OCI-LY1 (cell line): ENCODE data around the gene RAB3IP.

Source experiments
- H2AFZ ChIP-seq: fragments of 200-600 bp; sonication (generic), shearing (Covaris generic); 2 replicates; pipeline ENCODE4 v1.6.0; 2014; ENCODE audit warnings: antibody characterized with exemption, mild to moderate bottlenecking, low read length
- H3F3A ChIP-seq: fragments of 200-600 bp; sonication (generic), shearing (Covaris generic); 2 replicates; pipeline ENCODE4 v1.6.0; 2014; ENCODE audit warnings: mild to moderate bottlenecking, antibody characterized with exemption, low read length, moderate library complexity; ENCODE audit not compliant: insufficient read depth
- H3K27ac ChIP-seq: fragments of 200-600 bp; sonication (generic); 2 replicates; pipeline ENCODE4 v1.5.1; 2014; ENCODE audit warnings: low read length, mixed run types, mild to moderate bottlenecking, low read depth; ENCODE audit not compliant: poor library complexity, severe bottlenecking
- H3K27me3 ChIP-seq: fragments of 200-600 bp; sonication (generic); 2 replicates; pipeline ENCODE4 v1.6.0; 2014; ENCODE audit warnings: antibody characterized with exemption, mild to moderate bottlenecking, low read length, moderate library complexity; ENCODE audit not compliant: insufficient read depth
- H3K36me3 ChIP-seq: fragments of 200-600 bp; sonication (generic); 2 replicates; pipeline ENCODE4 v1.6.1; 2014; ENCODE audit warnings: mild to moderate bottlenecking, antibody characterized with exemption, low read length, moderate library complexity, mixed read lengths; ENCODE audit not compliant: insufficient read depth
- H3K4me1 ChIP-seq: fragments of 200-600 bp; sonication (generic); 2 replicates; pipeline ENCODE4 v1.5.1; 2014; ENCODE audit warnings: mild to moderate bottlenecking, low read length, moderate library complexity; ENCODE audit not compliant: insufficient read depth, severe bottlenecking
- H3K4me2 ChIP-seq: fragments of 200-600 bp; sonication (generic), shearing (Covaris generic); 2 replicates; pipeline ENCODE4 v1.6.1; 2014; ENCODE audit warnings: low read length
- H3K4me3 ChIP-seq: fragments of 200-600 bp; sonication (generic); 2 replicates; pipeline ENCODE4 v1.5.1; 2014; ENCODE audit warnings: low read length, low read depth, mild to moderate bottlenecking, mixed read lengths; ENCODE audit not compliant: poor library complexity, severe bottlenecking
- H3K79me2 ChIP-seq: fragments of 200-600 bp; shearing (Covaris generic); 2 replicates; pipeline ENCODE4 v1.6.1; 2016; ENCODE audit warnings: mixed run types, low read length, mixed read lengths; ENCODE audit not compliant: insufficient read depth
- H3K9ac ChIP-seq: fragments of 200-600 bp; sonication (generic), shearing (Covaris generic); 2 replicates; pipeline ENCODE4 v1.6.1; 2014; ENCODE audit warnings: mild to moderate bottlenecking, low read length, mixed read lengths
- H3K9me2 ChIP-seq: fragments of 200-600 bp; sonication (generic), shearing (Covaris generic); 2 replicates; pipeline ENCODE4 v1.6.1; 2014; ENCODE audit warnings: low read depth, mild to moderate bottlenecking, low read length, mixed read lengths
- H3K9me3 ChIP-seq: fragments of 200-600 bp; shearing (Covaris generic); 2 replicates; pipeline ENCODE4 v1.6.1; 2014; ENCODE audit warnings: low read length, mixed read lengths
- H4K20me1 ChIP-seq: fragments of 200-600 bp; sonication (generic), shearing (Covaris generic); 2 replicates; pipeline ENCODE4 v1.6.0; 2016; ENCODE audit warnings: mild to moderate bottlenecking, low read length; ENCODE audit not compliant: insufficient read depth
- EZH2 ChIP-seq: fragments of 200-600 bp; sonication (generic), shearing (Covaris generic); IDR thresholded peaks from 2 replicates; pipeline ENCODE4 v1.8.0; 2017; ENCODE audit warnings: borderline replicate concordance, mixed run types, mild to moderate bottlenecking, antibody characterized with exemption, low read length, moderate library complexity, mixed read lengths
- TF ChIP-seq, protein P1 (sequence below): fragments of 200-600 bp; sonication (generic), shearing (Covaris generic); IDR thresholded peaks from 2 replicates; pipeline ENCODE4 v1.5.1; 2017; ENCODE audit warnings: mild to moderate bottlenecking, antibody characterized with exemption, low read length, moderate library complexity, mixed read lengths

Gene RAB3IP

GRCh38 chr12:69751476-69751875 is 12.8 kb downstream of the RAB3IP start:
- H3K27me3 ChIP-seq = no peaks in the 10 kb centered on the region
- no peak overlapping the region for H3K27ac ChIP-seq
- no peaks in the 10 kb centered on the region for H4K20me1 ChIP-seq
- no peak overlapping the region for H3K4me2 ChIP-seq
- H3K9ac ChIP-seq = no peak overlapping the region
- no peaks in the 10 kb centered on the region for H3K9me2 ChIP-seq
- no peak overlapping the region for H3K4me3 ChIP-seq
- no peaks in the 10 kb centered on the region for H3F3A ChIP-seq
- H3K79me2 ChIP-seq = peaks cover 22% of the 10 kb centered on the region
- no peaks in the 10 kb centered on the region for H3K4me1 ChIP-seq
- H3K9me3 ChIP-seq = no peaks in the 10 kb centered on the region; the same call in 1 of the 2 replicates
- no peak overlapping the region for H2AFZ ChIP-seq
- peaks cover 19% of the 10 kb centered on the region for H3K36me3 ChIP-seq
- TF ChIP-seq, protein P1, sequence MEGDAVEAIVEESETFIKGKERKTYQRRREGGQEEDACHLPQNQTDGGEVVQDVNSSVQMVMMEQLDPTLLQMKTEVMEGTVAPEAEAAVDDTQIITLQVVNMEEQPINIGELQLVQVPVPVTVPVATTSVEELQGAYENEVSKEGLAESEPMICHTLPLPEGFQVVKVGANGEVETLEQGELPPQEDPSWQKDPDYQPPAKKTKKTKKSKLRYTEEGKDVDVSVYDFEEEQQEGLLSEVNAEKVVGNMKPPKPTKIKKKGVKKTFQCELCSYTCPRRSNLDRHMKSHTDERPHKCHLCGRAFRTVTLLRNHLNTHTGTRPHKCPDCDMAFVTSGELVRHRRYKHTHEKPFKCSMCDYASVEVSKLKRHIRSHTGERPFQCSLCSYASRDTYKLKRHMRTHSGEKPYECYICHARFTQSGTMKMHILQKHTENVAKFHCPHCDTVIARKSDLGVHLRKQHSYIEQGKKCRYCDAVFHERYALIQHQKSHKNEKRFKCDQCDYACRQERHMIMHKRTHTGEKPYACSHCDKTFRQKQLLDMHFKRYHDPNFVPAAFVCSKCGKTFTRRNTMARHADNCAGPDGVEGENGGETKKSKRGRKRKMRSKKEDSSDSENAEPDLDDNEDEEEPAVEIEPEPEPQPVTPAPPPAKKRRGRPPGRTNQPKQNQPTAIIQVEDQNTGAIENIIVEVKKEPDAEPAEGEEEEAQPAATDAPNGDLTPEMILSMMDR = no peak
- TF ChIP-seq EZH2 = no peak

DNA sequence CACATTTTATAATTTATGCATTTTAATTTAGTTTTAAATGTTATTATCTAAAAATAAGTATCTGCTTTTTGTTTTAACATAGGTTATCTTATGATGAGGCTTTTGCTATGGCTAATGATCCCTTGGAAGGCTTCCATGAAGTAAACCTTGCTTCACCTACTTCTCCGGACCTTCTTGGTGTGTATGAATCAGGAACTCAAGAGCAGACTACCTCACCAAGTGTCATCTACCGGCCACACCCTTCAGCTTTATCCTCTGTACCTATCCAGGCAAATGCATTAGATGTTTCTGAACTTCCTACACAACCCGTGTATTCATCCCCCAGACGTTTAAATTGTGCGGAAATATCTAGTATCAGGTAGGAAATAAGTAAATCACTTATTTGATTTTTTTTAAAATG is 16.6 kb downstream of the RAB3IP start:
- TF ChIP-seq, protein P1 = no peak
- no peak for TF ChIP-seq EZH2
- no peaks in the 10 kb centered on the region for H3K9me2 ChIP-seq
- peaks cover 7% of the 10 kb centered on the region for H3K9me3 ChIP-seq
- no peak overlapping the region for H3K27ac ChIP-seq
- no peaks in the 10 kb centered on the region for H3K4me1 ChIP-seq
- no peak overlapping the region for H3K4me3 ChIP-seq
- no peak overlapping the region for H2AFZ ChIP-seq
- no peak overlapping the region for H3K4me2 ChIP-seq
- no peaks in the 10 kb centered on the region for H3F3A ChIP-seq
- H4K20me1 ChIP-seq = no peaks in the 10 kb centered on the region
- H3K27me3 ChIP-seq = no peaks in the 10 kb centered on the region
- no peak overlapping the region for H3K9ac ChIP-seq
- H3K36me3 ChIP-seq = peaks cover 36% of the 10 kb centered on the region
- H3K79me2 ChIP-seq = peaks cover 17% of the 10 kb centered on the region; the same call in 1 of the 2 replicates

- H3K27me3 ChIP-seq = no peaks in the 10 kb centered on the region
- peaks cover 42% of the 10 kb centered on the region for H3K36me3 ChIP-seq
- no peaks in the 10 kb centered on the region for H4K20me1 ChIP-seq
- no peak overlapping the region for H3K9ac ChIP-seq
- no peak overlapping the region for H3K4me2 ChIP-seq
- no peaks in the 10 kb centered on the region for H3F3A ChIP-seq
- no peaks in the 10 kb centered on the region for H3K9me2 ChIP-seq
- H2AFZ ChIP-seq = no peak overlapping the region
- H3K27ac ChIP-seq = no peak overlapping the region
- no peaks in the 10 kb centered on the region for H3K4me1 ChIP-seq
- TF ChIP-seq, protein P1 = no peak
- no peak for TF ChIP-seq EZH2
- peaks cover 12% of the 10 kb centered on the region; the same call in 1 of the 2 replicates for H3K79me2 ChIP-seq
- H3K9me3 ChIP-seq = peaks cover 7% of the 10 kb centered on the region
- no peak overlapping the region for H3K4me3 ChIP-seq
These were observed 17.6 kb downstream of the RAB3IP start for GRCh38 chr12:69756088-69756755.
